GM23338 (cell line): Measurements from ENCODE around the gene DENND11. TPM values are rescaled to one million over a fixed set of nuclear protein-coding genes. Genes with fewer than 3 reads are reported as not detected.

Source experiments
- ATAC-seq: fragments of 200-7000 bp; cut with Tn5 transposase; 3 replicates; pipeline ENCODE4 v1.9.1; 2020
- DNase-seq: peaks from one replicate; pipeline ENCODE4 v3.0.0-alpha.2; 2015; ENCODE audit warnings: low spot score
- H2AFZ ChIP-seq: fragments of 200-600 bp; sonication (generic); 2 replicates; pipeline ENCODE4 v1.8.0; 2016; ENCODE audit warnings: antibody characterized with exemption, mild to moderate bottlenecking, moderate library complexity
- H3F3A ChIP-seq: fragments of 200-600 bp; sonication (generic); replicated peaks from 2 replicates; pipeline ENCODE4 v1.8.0; 2017; ENCODE audit warnings: antibody characterized with exemption, mixed run types, low read depth
- H3K27ac ChIP-seq: fragments of 200-600 bp; sonication (generic); 2 replicates; pipeline ENCODE4 v1.6.1; 2016; ENCODE audit warnings: low read depth
- H3K27me3 ChIP-seq: fragments of 200-600 bp; sonication (generic); 2 replicates; pipeline ENCODE4 v1.8.0; 2016; ENCODE audit warnings: mild to moderate bottlenecking, mixed run types, moderate library complexity; ENCODE audit not compliant: insufficient read depth
- H3K36me3 ChIP-seq: fragments of 200-600 bp; sonication (generic); 2 replicates; pipeline ENCODE4 v1.8.0; 2016; ENCODE audit warnings: mild to moderate bottlenecking; ENCODE audit not compliant: insufficient read depth
- H3K4me1 ChIP-seq: fragments of 200-600 bp; sonication (generic); 2 replicates; pipeline ENCODE4 v1.8.0; 2016; ENCODE audit warnings: mild to moderate bottlenecking, moderate library complexity; ENCODE audit not compliant: insufficient read depth
- H3K4me2 ChIP-seq: fragments of 200-600 bp; sonication (generic); 2 replicates; pipeline ENCODE4 v1.7.1; 2017; ENCODE audit warnings: mixed run types
- H3K4me3 ChIP-seq: fragments of 200-600 bp; sonication (generic); 2 replicates; pipeline ENCODE4 v1.6.1; 2016; ENCODE audit warnings: mixed run types
- H3K79me2 ChIP-seq: fragments of 200-600 bp; sonication (generic); replicated peaks from 2 replicates; pipeline ENCODE4 v1.8.0; 2017; ENCODE audit warnings: mild to moderate bottlenecking; ENCODE audit not compliant: insufficient read depth
- H3K9me2 ChIP-seq: fragments of 200-600 bp; sonication (generic); 2 replicates; pipeline ENCODE4 v1.8.0; 2017; ENCODE audit not compliant: insufficient read depth
- H4K20me1 ChIP-seq: fragments of 200-600 bp; sonication (generic); replicated peaks from 2 replicates; pipeline ENCODE4 v1.8.0; 2017; ENCODE audit warnings: mild to moderate bottlenecking; ENCODE audit not compliant: insufficient read depth
- H3K27ac Mint-ChIP-seq: 2 replicates; pipeline ENCODE4 v1.8.0; 2020; ENCODE audit warnings: inconsistent platforms, mild to moderate bottlenecking, moderate library complexity, mixed read lengths
- H3K27me3 Mint-ChIP-seq: 3 replicates; pipeline ENCODE4 v1.8.0; 2022; ENCODE audit warnings: low read depth, mild to moderate bottlenecking, moderate library complexity, mixed read lengths, inconsistent platforms; ENCODE audit not compliant: insufficient read depth, poor library complexity
- H3K36me3 Mint-ChIP-seq: 3 replicates; pipeline ENCODE4 v1.8.0; 2021; ENCODE audit warnings: low read depth, mild to moderate bottlenecking, inconsistent platforms, moderate library complexity, mixed read lengths
- H3K4me1 Mint-ChIP-seq: 3 replicates; pipeline ENCODE4 v1.8.0; 2020; ENCODE audit warnings: mild to moderate bottlenecking, inconsistent platforms, mixed read lengths
- H3K4me3 Mint-ChIP-seq: 3 replicates; pipeline ENCODE4 v1.8.0; 2021; ENCODE audit warnings: moderate library complexity, mild to moderate bottlenecking, inconsistent platforms, mixed read lengths
- H3K9me3 Mint-ChIP-seq: 3 replicates; pipeline ENCODE4 v1.8.0; 2020; ENCODE audit warnings: moderate library complexity, mild to moderate bottlenecking, inconsistent platforms, mixed read lengths
- CREB1 ChIP-seq: fragments of 250-450 bp; sonication (Bioruptor Pico); IDR thresholded peaks from 2 replicates; pipeline ENCODE4 v1.5.0; 2020; ENCODE audit warnings: low read depth, mild to moderate bottlenecking, moderate library complexity
- CTCF ChIP-seq, 2 experiments: fragments of 200-600 bp in 1 of 2; sonication (generic) in 1 of 2; conservative IDR thresholded peaks; 2 replicates each; pipeline versions ENCODE4 v1.5.1 to v1.6.1; 2016 to 2017; ENCODE audit warnings: antibody characterized with exemption in 2 of 2, low read depth in 2 of 2, mild to moderate bottlenecking in 2 of 2, moderate library complexity in 1 of 2
- EZH2 ChIP-seq: fragments of 200-600 bp; sonication (generic); IDR thresholded peaks from one replicate; pipeline ENCODE4 v1.8.0; 2017; ENCODE audit warnings: antibody characterized with exemption, mild to moderate bottlenecking, low read depth; ENCODE audit not compliant: unreplicated experiment
- EZH2phosphoT487 ChIP-seq: fragments of 200-600 bp; sonication (generic); IDR thresholded peaks from one replicate; pipeline ENCODE4 v1.8.1; 2018; ENCODE audit warnings: antibody characterized with exemption; ENCODE audit not compliant: unreplicated experiment
- JUNB ChIP-seq: IDR thresholded peaks from one replicate; pipeline ENCODE4 v1.6.1; 2016; ENCODE audit warnings: antibody characterized with exemption; ENCODE audit not compliant: unreplicated experiment
- NANOG ChIP-seq: IDR thresholded peaks from 2 replicates; pipeline ENCODE4 v1.6.1; 2016; ENCODE audit warnings: antibody characterized with exemption, borderline replicate concordance
- POLR2AphosphoS5 ChIP-seq: IDR thresholded peaks from 2 replicates; pipeline ENCODE4 v1.6.1; 2016; ENCODE audit warnings: antibody characterized with exemption, low read depth
- STAT1 ChIP-seq: IDR thresholded peaks from one replicate; pipeline ENCODE4 v1.6.1; 2016; ENCODE audit warnings: antibody characterized with exemption; ENCODE audit not compliant: unreplicated experiment
- ZNF114 ChIP-seq: fragments of 250-450 bp; sonication (Bioruptor Pico); IDR thresholded peaks from 2 replicates; pipeline ENCODE4 v1.5.0; 2020; ENCODE audit warnings: mild to moderate bottlenecking, moderate library complexity
- ZNF331 ChIP-seq: fragments of 250-450 bp; sonication (Bioruptor Pico); IDR thresholded peaks from 2 replicates; pipeline ENCODE4 v1.5.0; 2020; ENCODE audit warnings: low read depth, mild to moderate bottlenecking, moderate library complexity
- ZNF462 ChIP-seq: fragments of 250-450 bp; sonication (Bioruptor Pico); IDR thresholded peaks from 2 replicates; pipeline ENCODE4 v1.5.0; 2020; ENCODE audit warnings: mild to moderate bottlenecking, moderate library complexity
- polyA plus RNA-seq: library from polyadenylated mRNA; unstranded; fragments of >200 nt; fragmentation: Nextera tagmentation; extraction: Ambion mirVana; gene quantifications from 2 replicates; pipeline ENCODE4 v1.2.1, GENCODE V29; 2016
- total RNA-seq: library from RNA; depleted of rRNA; stranded (reverse); fragments of >200 nt; shearing (Covaris generic); gene quantifications from 2 replicates; pipeline ENCODE4 v1.2.3, GENCODE V29; 2014
- TF ChIP-seq, protein P1 (sequence below): IDR thresholded peaks from one replicate; pipeline ENCODE4 v1.6.1; 2018; ENCODE audit warnings: antibody characterized with exemption; ENCODE audit not compliant: unreplicated experiment
- TF ChIP-seq, protein P2 (sequence below): IDR thresholded peaks from 2 replicates; pipeline ENCODE4 v1.6.1; 2016; ENCODE audit warnings: antibody characterized with exemption

The DENND11 gene
- total and polyA plus RNA-seq, 2 experiments from 2014 or later = 5.1 to 29.5 TPM

GRCh38 chr7:141737836-141738591, 36.0 kb upstream of the DENND11 start, which contains the start of gene SSBP1:
Gene SSBP1 (plus strand): TSS chr7:141738358. CDS start chr7:141739167, 809 bp downstream.
- peak; percentile 58 for TF ChIP-seq STAT1
- peak; percentile 68 to 77 for TF ChIP-seq CTCF (conservative IDR thresholded peaks at IDR 0.05; ENCODE audit: low read depth in 2 of 2)
- peak; percentile 43; the same call in 1 of the 2 replicates for TF ChIP-seq ZNF331 (CRISPR knock-in tag)
- TF ChIP-seq EZH2phosphoT487 = no peak
- TF ChIP-seq NANOG = peak; percentile 53; the same call in 1 of the 2 replicates
- TF ChIP-seq, protein P1, sequence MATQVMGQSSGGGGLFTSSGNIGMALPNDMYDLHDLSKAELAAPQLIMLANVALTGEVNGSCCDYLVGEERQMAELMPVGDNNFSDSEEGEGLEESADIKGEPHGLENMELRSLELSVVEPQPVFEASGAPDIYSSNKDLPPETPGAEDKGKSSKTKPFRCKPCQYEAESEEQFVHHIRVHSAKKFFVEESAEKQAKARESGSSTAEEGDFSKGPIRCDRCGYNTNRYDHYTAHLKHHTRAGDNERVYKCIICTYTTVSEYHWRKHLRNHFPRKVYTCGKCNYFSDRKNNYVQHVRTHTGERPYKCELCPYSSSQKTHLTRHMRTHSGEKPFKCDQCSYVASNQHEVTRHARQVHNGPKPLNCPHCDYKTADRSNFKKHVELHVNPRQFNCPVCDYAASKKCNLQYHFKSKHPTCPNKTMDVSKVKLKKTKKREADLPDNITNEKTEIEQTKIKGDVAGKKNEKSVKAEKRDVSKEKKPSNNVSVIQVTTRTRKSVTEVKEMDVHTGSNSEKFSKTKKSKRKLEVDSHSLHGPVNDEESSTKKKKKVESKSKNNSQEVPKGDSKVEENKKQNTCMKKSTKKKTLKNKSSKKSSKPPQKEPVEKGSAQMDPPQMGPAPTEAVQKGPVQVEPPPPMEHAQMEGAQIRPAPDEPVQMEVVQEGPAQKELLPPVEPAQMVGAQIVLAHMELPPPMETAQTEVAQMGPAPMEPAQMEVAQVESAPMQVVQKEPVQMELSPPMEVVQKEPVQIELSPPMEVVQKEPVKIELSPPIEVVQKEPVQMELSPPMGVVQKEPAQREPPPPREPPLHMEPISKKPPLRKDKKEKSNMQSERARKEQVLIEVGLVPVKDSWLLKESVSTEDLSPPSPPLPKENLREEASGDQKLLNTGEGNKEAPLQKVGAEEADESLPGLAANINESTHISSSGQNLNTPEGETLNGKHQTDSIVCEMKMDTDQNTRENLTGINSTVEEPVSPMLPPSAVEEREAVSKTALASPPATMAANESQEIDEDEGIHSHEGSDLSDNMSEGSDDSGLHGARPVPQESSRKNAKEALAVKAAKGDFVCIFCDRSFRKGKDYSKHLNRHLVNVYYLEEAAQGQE = no peak
- TF ChIP-seq POLR2AphosphoS5 = peak; percentile 96
- TF ChIP-seq JUNB = no peak
- TF ChIP-seq, protein P2, sequence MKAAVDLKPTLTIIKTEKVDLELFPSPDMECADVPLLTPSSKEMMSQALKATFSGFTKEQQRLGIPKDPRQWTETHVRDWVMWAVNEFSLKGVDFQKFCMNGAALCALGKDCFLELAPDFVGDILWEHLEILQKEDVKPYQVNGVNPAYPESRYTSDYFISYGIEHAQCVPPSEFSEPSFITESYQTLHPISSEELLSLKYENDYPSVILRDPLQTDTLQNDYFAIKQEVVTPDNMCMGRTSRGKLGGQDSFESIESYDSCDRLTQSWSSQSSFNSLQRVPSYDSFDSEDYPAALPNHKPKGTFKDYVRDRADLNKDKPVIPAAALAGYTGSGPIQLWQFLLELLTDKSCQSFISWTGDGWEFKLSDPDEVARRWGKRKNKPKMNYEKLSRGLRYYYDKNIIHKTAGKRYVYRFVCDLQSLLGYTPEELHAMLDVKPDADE = peak; percentile 94
- TF ChIP-seq ZNF462 (CRISPR knock-in tag) = no peak
- TF ChIP-seq CREB1 = peak; percentile 90
- no peak for TF ChIP-seq EZH2
- TF ChIP-seq ZNF114 (CRISPR knock-in tag) = peak; percentile 81
- H3K27ac ChIP-seq = peak within 1 kb of the TSS; percentile 90
- peak; percentile 93 for ATAC-seq
- Mint-ChIP-seq H3K9me3 (no peaks in the 10 kb centered on the region), H3K4me1 (peaks cover 17% of the 10 kb centered on the region), H3K27ac (peak within 1 kb of the TSS; percentile 99), H3K36me3 (peaks cover 39% of the 10 kb centered on the region), H3K4me3 (peak within 1 kb of the TSS; percentile 99), H3K27me3 (peaks cover 4% of the 10 kb centered on the region)
- no peaks in the 10 kb centered on the region for H3K27me3 ChIP-seq
- H4K20me1 ChIP-seq = peaks cover 10% of the 10 kb centered on the region
- peaks cover 38% of the 10 kb centered on the region for H3K79me2 ChIP-seq
- H3K9me2 ChIP-seq = no peaks in the 10 kb centered on the region
- peaks cover 34% of the 10 kb centered on the region for H3K36me3 ChIP-seq
- H2AFZ ChIP-seq = peak within 1 kb of the TSS; percentile 73
- H3K4me2 ChIP-seq = peak within 1 kb of the TSS; percentile 81
- 0 out of 2 replicates have a peak, but pooled peaks cover 3% of the 10 kb centered on the region for H3F3A ChIP-seq
- H3K4me3 ChIP-seq = peak within 1 kb of the TSS; percentile 63
- H3K4me1 ChIP-seq = peaks cover 8% of the 10 kb centered on the region
- DNase-seq = peak; percentile 98
